ENCODE measurements around the gene LRP3. TPM values are rescaled to one million over a fixed set of nuclear protein-coding genes. Genes with fewer than 3 reads are reported as not detected.

LRP3 gene
- polyA plus RNA-seq, 2 donors, result 4.1 to 5.7 TPM

- Histone ChIP-seq H3K27ac (ENCODE audit: low read depth in 2 of 2, low read length in 1 of 2) (no peak overlapping the region), H3K36me3 (ENCODE audit: control insufficient read depth in 2 of 2, insufficient read depth in 2 of 2, low read length in 1 of 2) (peaks cover 0 to 5% of the 10 kb centered on the region in 2 donors), H3K27me3 (ENCODE audit: control insufficient read depth in 1 of 2, insufficient read depth in 2 of 2, low read length in 2 of 2) (no peaks in the 10 kb centered on the region), H3K9me3 (ENCODE audit: control insufficient read depth in 2 of 2, insufficient read depth in 1 of 2, low read depth in 1 of 2, low read length in 1 of 2) (no peaks in the 10 kb centered on the region), H3K4me1 (ENCODE audit: control insufficient read depth in 2 of 2, insufficient read depth in 2 of 2, low read length in 1 of 2) (peaks cover 3 to 5% of the 10 kb centered on the region in 2 donors), H3K4me3 (ENCODE audit: low read depth in 1 of 2, low read length in 2 of 2) (no peak overlapping the region)
- 75% methylated on average over 8 of the region's 8 CpGs for WGBS, 2 donors
Measured at GRCh38 chr19:33199441-33200265, 5.5 kb downstream of the LRP3 start.

DNA sequence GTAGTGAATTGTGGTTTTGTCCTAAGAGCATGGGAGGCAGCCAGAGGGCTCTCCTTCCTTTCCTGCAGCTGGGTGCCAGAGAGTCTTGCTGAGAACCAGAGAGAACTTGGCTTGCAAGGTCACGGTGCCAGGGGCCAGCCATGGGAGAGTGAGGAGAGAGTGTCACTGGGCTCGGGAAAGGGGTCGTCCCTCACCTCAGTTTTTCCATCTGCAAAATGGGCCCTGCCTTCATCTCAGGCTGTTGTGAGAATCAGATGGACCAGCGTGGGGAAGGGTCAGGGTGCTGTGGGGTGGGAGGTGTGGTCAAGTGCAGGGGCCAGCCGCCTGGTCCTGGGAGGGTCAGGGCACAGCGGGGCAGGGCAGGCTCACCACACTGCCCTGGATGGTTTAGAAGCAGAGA, 7.3 kb downstream of the LRP3 start:
- 90 to 95% methylated on average over 6 of the region's 6 CpGs for WGBS, 2 donors
- no peaks in the 10 kb centered on the region for H3K9me3 ChIP-seq (ENCODE audit: control insufficient read depth in 2 of 2, insufficient read depth in 1 of 2, low read depth in 1 of 2, low read length in 1 of 2)

DNA sequence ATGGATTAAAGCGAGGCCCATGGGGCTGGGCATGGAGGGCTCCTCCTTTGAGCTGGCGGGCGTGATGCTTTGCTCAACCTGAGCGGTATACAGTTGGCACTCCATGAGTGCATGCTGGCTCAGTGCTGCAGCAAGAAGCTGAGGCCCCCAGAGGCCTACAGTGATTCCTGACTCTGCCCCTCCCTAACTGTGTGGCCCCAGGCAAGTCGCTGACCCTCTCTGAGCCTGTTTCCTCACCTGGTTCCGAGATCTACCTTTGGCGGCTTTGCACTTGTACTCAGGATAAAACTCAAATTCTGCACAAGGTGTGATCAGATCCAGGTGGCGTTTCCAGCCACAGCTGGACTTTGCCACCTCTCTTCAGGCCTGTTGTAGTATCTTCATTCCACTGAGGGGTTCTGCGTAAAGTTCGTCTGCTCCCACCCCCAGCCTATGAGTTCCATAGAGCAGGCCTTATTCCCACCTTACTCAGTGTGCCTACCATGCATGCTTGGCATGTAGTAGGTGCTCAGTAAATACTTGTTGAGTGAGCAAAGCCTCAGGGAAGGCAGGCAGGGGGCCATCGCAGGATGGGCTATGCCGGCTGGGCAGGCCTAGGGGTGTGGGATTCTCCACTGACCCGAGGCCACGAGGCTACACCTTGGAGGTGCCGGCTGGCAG, 7.9 kb downstream of the LRP3 start:
- no peaks in the 10 kb centered on the region for H3K4me1 ChIP-seq (ENCODE audit: control insufficient read depth in 2 of 2, insufficient read depth in 2 of 2, low read length in 1 of 2)
- peaks cover 0 to 9% of the 10 kb centered on the region in 2 donors for H3K36me3 ChIP-seq (ENCODE audit: control insufficient read depth in 2 of 2, insufficient read depth in 2 of 2, low read length in 1 of 2)
- 92 to 94% methylated on average over 15 of the region's 15 CpGs for WGBS, 2 donors
- no peaks in the 10 kb centered on the region for H3K27me3 ChIP-seq (ENCODE audit: control insufficient read depth in 1 of 2, insufficient read depth in 2 of 2, low read length in 2 of 2)
- no peaks in the 10 kb centered on the region for H3K9me3 ChIP-seq (ENCODE audit: control insufficient read depth in 2 of 2, insufficient read depth in 1 of 2, low read depth in 1 of 2, low read length in 1 of 2)
- H3K27ac ChIP-seq (ENCODE audit: low read depth in 2 of 2, low read length in 1 of 2), result no peak overlapping the region
- H3K4me3 ChIP-seq (ENCODE audit: low read depth in 1 of 2, low read length in 2 of 2), result no peak overlapping the region

More for the DNA sequence above, 7.3 kb downstream of the LRP3 start:
- Histone ChIP-seq H3K4me3 (ENCODE audit: low read depth in 1 of 2, low read length in 2 of 2) (no peak overlapping the region), H3K27me3 (ENCODE audit: control insufficient read depth in 1 of 2, insufficient read depth in 2 of 2, low read length in 2 of 2) (no peaks in the 10 kb centered on the region), H3K27ac (ENCODE audit: low read depth in 2 of 2, low read length in 1 of 2) (no peak overlapping the region), H3K4me1 (ENCODE audit: control insufficient read depth in 2 of 2, insufficient read depth in 2 of 2, low read length in 1 of 2) (no peaks in the 10 kb centered on the region), H3K36me3 (ENCODE audit: control insufficient read depth in 2 of 2, insufficient read depth in 2 of 2, low read length in 1 of 2) (peaks cover 0 to 9% of the 10 kb centered on the region in 2 donors)

GRCh38 chr19:33202546-33203507, 8.7 kb downstream of the LRP3 start:
- WGBS, 2 donors, result 89 to 91% methylated on average over 27 of the region's 27 CpGs
- Histone ChIP-seq H3K36me3 (ENCODE audit: control insufficient read depth in 2 of 2, insufficient read depth in 2 of 2, low read length in 1 of 2) (peaks cover 0 to 7% of the 10 kb centered on the region in 2 donors), H3K4me1 (ENCODE audit: control insufficient read depth in 2 of 2, insufficient read depth in 2 of 2, low read length in 1 of 2) (no peaks in the 10 kb centered on the region), H3K4me3 (ENCODE audit: low read depth in 1 of 2, low read length in 2 of 2) (no peak overlapping the region), H3K27ac (ENCODE audit: low read depth in 2 of 2, low read length in 1 of 2) (no peak overlapping the region), H3K27me3 (ENCODE audit: control insufficient read depth in 1 of 2, insufficient read depth in 2 of 2, low read length in 2 of 2) (no peaks in the 10 kb centered on the region), H3K9me3 (ENCODE audit: control insufficient read depth in 2 of 2, insufficient read depth in 1 of 2, low read depth in 1 of 2, low read length in 1 of 2) (no peaks in the 10 kb centered on the region)

DNA sequence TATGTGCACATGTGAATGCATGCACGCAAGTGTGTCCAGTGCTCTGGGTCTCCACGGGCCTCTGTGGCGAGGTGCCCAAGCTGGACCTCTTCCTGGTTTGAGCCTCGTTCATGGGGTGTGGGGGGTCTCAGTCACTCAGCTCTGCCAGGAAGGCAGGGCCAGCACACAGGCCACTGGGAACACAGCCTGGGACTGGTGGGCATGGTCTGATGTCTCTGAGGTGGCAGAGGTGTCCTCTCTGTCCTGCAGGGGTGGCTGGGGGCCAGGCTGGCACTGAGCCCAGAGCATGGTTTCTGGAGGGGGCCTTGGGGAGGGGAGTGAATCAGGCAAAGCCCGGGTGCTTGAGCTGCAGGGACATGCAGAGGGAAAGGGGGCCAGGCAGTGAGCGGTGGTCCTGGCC, 9.4 kb downstream of the LRP3 start:
- no peaks in the 10 kb centered on the region for H3K4me1 ChIP-seq (ENCODE audit: control insufficient read depth in 2 of 2, insufficient read depth in 2 of 2, low read length in 1 of 2)
- WGBS, 2 donors, result 75 to 81% methylated on average over 6 of the region's 6 CpGs
- H3K27ac ChIP-seq (ENCODE audit: low read depth in 2 of 2, low read length in 1 of 2), result no peak overlapping the region
- no peaks in the 10 kb centered on the region for H3K9me3 ChIP-seq (ENCODE audit: control insufficient read depth in 2 of 2, insufficient read depth in 1 of 2, low read depth in 1 of 2, low read length in 1 of 2)
- H3K27me3 ChIP-seq (ENCODE audit: control insufficient read depth in 1 of 2, insufficient read depth in 2 of 2, low read length in 2 of 2), result no peaks in the 10 kb centered on the region
- H3K4me3 ChIP-seq (ENCODE audit: low read depth in 1 of 2, low read length in 2 of 2), result no peak overlapping the region
- peaks cover 0 to 7% of the 10 kb centered on the region in 2 donors for H3K36me3 ChIP-seq (ENCODE audit: control insufficient read depth in 2 of 2, insufficient read depth in 2 of 2, low read length in 1 of 2)

DNA sequence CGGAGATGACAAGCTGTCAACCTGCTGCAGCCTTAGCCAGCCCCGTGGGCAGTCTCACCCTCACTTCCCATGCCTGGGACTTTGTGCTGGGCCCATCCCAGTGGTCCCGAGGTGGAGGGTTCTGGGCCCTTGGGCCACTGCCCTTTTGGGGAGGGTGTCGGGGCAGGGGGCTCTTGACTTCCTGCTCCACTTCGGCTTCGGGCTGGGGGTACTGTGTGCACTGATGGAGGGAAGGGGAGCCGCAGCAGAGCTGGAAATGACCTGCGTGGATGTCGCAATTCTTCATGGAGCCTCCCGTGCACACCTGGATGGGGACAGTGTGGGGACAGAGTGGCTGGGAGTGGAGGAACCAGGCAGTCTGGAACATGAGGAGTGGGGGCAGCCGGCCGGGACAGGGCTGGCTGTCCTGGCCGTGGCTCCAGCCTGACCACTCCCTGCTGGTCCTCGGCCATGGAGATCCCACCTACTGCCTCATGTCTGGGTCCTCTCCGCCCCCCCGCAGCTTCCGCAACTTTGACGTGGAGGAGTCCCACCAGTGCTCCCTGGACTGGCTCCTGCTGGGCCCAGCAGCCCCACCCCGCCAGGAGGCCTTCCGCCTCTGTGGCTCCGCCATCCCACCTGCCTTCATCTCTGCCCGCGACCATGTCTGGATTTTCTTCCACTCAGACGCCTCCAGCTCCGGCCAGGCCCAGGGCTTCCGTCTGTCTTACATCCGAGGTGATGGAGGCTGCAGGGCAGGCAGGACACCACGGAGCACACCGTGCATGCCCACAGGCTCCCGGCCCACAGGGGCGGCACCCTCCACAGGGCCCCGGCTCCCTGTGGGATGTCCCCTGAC, 10.2 kb downstream of the LRP3 start:
- H3K27ac ChIP-seq (ENCODE audit: low read depth in 2 of 2, low read length in 1 of 2), result no peak overlapping the region
- H3K9me3 ChIP-seq (ENCODE audit: control insufficient read depth in 2 of 2, insufficient read depth in 1 of 2, low read depth in 1 of 2, low read length in 1 of 2), result no peaks in the 10 kb centered on the region
- H3K4me3 ChIP-seq (ENCODE audit: low read depth in 1 of 2, low read length in 2 of 2), result no peak overlapping the region
- no peaks in the 10 kb centered on the region for H3K4me1 ChIP-seq (ENCODE audit: control insufficient read depth in 2 of 2, insufficient read depth in 2 of 2, low read length in 1 of 2)
- WGBS, 2 donors, result 90 to 92% methylated on average over 27 to 32 of the region's 32 CpGs
- no peaks in the 10 kb centered on the region for H3K27me3 ChIP-seq (ENCODE audit: control insufficient read depth in 1 of 2, insufficient read depth in 2 of 2, low read length in 2 of 2)
- peaks cover 0 to 4% of the 10 kb centered on the region in 2 donors for H3K36me3 ChIP-seq (ENCODE audit: control insufficient read depth in 2 of 2, insufficient read depth in 2 of 2, low read length in 1 of 2)

DNA sequence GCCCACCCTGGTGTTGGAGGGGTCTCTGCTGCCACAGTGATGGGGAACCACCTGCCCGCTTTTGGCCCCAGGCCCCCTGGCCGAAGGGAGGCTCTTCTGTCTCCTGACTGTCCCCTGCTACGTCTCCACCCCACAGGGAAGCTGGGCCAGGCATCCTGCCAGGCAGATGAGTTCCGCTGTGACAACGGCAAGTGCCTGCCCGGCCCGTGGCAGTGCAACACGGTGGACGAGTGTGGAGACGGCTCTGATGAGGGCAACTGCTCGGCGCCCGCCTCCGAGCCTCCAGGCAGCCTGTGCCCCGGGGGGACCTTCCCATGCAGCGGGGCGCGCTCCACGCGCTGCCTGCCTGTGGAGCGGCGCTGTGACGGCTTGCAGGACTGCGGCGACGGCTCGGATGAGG, 11.0 kb downstream of the LRP3 start:
- no peaks in the 10 kb centered on the region for H3K9me3 ChIP-seq (ENCODE audit: control insufficient read depth in 2 of 2, insufficient read depth in 1 of 2, low read depth in 1 of 2, low read length in 1 of 2)
- H3K27ac ChIP-seq (ENCODE audit: low read depth in 2 of 2, low read length in 1 of 2), result no peak overlapping the region
- H3K4me1 ChIP-seq (ENCODE audit: control insufficient read depth in 2 of 2, insufficient read depth in 2 of 2, low read length in 1 of 2), result no peaks in the 10 kb centered on the region
- 92 to 93% methylated on average over 22 to 27 of the region's 27 CpGs for WGBS, 2 donors
- H3K4me3 ChIP-seq (ENCODE audit: low read depth in 1 of 2, low read length in 2 of 2), result no peak overlapping the region
- peaks cover 0 to 4% of the 10 kb centered on the region in 2 donors for H3K36me3 ChIP-seq (ENCODE audit: control insufficient read depth in 2 of 2, insufficient read depth in 2 of 2, low read length in 1 of 2)
- no peaks in the 10 kb centered on the region for H3K27me3 ChIP-seq (ENCODE audit: control insufficient read depth in 1 of 2, insufficient read depth in 2 of 2, low read length in 2 of 2)

DNA sequence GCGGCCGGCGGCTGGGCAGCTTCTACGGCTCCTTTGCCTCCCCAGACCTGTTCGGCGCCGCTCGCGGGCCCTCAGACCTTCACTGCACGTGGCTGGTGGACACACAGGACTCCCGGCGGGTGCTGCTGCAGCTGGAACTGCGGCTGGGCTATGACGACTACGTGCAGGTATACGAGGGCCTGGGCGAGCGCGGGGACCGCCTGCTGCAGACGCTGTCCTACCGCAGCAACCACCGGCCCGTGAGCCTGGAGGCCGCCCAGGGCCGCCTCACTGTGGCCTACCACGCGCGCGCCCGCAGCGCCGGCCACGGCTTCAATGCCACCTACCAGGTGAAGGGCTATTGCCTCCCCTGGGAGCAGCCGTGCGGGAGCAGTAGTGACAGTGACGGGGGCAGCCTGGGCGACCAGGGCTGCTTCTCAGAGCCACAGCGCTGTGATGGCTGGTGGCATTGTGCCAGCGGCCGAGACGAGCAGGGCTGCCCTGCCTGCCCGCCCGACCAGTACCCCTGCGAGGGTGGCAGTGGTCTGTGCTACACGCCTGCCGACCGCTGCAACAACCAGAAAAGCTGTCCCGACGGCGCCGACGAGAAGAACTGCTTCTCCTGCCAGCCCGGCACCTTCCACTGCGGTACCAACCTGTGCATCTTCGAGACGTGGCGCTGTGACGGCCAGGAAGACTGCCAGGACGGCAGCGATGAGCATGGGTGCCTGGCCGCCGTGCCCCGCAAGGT, 11.6 kb downstream of the LRP3 start:
- peaks cover 0 to 4% of the 10 kb centered on the region in 2 donors for H3K36me3 ChIP-seq (ENCODE audit: control insufficient read depth in 2 of 2, insufficient read depth in 2 of 2, low read length in 1 of 2)

More for the DNA sequence above, 11.6 kb downstream of the LRP3 start:
- Histone ChIP-seq H3K27ac (ENCODE audit: low read depth in 2 of 2, low read length in 1 of 2) (no peak overlapping the region), H3K4me1 (ENCODE audit: control insufficient read depth in 2 of 2, insufficient read depth in 2 of 2, low read length in 1 of 2) (no peaks in the 10 kb centered on the region), H3K9me3 (ENCODE audit: control insufficient read depth in 2 of 2, insufficient read depth in 1 of 2, low read depth in 1 of 2, low read length in 1 of 2) (no peaks in the 10 kb centered on the region), H3K27me3 (ENCODE audit: control insufficient read depth in 1 of 2, insufficient read depth in 2 of 2, low read length in 2 of 2) (no peaks in the 10 kb centered on the region), H3K4me3 (ENCODE audit: low read depth in 1 of 2, low read length in 2 of 2) (no peak overlapping the region)
- 92 to 95% methylated on average over 63 to 64 of the region's 64 CpGs for WGBS, 2 donors
